Measurements from ENCODE around the gene NACC2.

DNA sequence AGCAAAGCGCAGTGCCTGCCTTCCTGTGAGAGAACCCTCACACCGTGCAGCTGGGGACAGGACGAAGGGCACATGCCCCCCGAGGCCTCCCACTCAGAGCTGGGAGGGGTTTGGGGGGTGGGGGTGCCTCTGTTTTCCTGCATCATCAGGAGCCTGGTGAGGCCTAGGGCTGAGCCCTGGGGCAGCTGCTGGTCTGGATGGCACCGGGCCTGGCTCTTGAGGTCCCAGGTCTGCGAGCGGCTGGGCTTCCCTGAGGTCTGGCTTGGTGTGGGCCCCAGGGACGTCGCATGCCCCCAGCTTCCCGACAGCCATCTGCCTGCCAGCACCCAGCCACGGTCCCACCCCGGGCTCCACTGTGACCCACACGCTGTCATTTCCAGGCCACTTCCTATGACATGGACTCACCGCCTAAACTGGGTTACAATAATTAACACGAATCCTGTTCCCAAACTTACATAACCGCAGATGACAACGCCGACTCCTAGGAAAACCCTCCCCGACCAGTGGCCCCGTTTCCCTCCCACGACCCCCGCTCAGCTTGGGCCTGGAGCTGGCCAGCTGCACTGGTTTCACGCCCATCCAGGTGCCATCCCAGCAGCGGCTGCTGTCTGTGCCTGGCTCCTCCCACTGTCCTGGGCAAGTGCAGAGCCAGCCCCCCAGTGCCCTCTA lies 8.7 kb downstream of the NACC2 start:
- no peak for TF ChIP-seq TCF12 (IDR thresholded peaks at IDR 0.05; ENCODE audit: low read depth, low read length)
- TF ChIP-seq CTCF (IDR thresholded peaks at IDR 0.05 in 2 of 3, conservative IDR thresholded peaks at IDR 0.05 in 1 of 3; ENCODE audit: control insufficient read depth in 2 of 3, extremely low read depth in 1 of 3, insufficient read depth in 1 of 3, low read depth in 3 of 3, low read length in 3 of 3), result no peak
- no peak for TF ChIP-seq SKIL (IDR thresholded peaks at IDR 0.05; ENCODE audit: low read depth, poor library complexity, severe bottlenecking)
- TF ChIP-seq, protein P1, sequence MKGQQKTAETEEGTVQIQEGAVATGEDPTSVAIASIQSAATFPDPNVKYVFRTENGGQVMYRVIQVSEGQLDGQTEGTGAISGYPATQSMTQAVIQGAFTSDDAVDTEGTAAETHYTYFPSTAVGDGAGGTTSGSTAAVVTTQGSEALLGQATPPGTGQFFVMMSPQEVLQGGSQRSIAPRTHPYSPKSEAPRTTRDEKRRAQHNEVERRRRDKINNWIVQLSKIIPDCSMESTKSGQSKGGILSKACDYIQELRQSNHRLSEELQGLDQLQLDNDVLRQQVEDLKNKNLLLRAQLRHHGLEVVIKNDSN (IDR thresholded peaks at IDR 0.05; ENCODE audit: borderline replicate concordance, extremely low read length, insufficient read depth, low read depth, low read length), result no peak
- TF ChIP-seq ESRRA (IDR thresholded peaks at IDR 0.05; ENCODE audit: low read length), result no peak
- TF ChIP-seq RAD21 (IDR thresholded peaks at IDR 0.05; ENCODE audit: insufficient read depth, low read depth, low read length), result no peak
- TF ChIP-seq HCFC1 (IDR thresholded peaks at IDR 0.05; ENCODE audit: low read length), result no peak
- TF ChIP-seq, protein P2, sequence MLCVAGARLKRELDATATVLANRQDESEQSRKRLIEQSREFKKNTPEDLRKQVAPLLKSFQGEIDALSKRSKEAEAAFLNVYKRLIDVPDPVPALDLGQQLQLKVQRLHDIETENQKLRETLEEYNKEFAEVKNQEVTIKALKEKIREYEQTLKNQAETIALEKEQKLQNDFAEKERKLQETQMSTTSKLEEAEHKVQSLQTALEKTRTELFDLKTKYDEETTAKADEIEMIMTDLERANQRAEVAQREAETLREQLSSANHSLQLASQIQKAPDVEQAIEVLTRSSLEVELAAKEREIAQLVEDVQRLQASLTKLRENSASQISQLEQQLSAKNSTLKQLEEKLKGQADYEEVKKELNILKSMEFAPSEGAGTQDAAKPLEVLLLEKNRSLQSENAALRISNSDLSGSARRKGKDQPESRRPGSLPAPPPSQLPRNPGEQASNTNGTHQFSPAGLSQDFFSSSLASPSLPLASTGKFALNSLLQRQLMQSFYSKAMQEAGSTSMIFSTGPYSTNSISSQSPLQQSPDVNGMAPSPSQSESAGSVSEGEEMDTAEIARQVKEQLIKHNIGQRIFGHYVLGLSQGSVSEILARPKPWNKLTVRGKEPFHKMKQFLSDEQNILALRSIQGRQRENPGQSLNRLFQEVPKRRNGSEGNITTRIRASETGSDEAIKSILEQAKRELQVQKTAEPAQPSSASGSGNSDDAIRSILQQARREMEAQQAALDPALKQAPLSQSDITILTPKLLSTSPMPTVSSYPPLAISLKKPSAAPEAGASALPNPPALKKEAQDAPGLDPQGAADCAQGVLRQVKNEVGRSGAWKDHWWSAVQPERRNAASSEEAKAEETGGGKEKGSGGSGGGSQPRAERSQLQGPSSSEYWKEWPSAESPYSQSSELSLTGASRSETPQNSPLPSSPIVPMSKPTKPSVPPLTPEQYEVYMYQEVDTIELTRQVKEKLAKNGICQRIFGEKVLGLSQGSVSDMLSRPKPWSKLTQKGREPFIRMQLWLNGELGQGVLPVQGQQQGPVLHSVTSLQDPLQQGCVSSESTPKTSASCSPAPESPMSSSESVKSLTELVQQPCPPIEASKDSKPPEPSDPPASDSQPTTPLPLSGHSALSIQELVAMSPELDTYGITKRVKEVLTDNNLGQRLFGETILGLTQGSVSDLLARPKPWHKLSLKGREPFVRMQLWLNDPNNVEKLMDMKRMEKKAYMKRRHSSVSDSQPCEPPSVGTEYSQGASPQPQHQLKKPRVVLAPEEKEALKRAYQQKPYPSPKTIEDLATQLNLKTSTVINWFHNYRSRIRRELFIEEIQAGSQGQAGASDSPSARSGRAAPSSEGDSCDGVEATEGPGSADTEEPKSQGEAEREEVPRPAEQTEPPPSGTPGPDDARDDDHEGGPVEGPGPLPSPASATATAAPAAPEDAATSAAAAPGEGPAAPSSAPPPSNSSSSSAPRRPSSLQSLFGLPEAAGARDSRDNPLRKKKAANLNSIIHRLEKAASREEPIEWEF (IDR thresholded peaks at IDR 0.05; ENCODE audit: insufficient replicate concordance, low read depth, low read length), result no peak
- no peak for TF ChIP-seq YY1 (IDR thresholded peaks at IDR 0.05; ENCODE audit: low read depth, low read length)
- TF ChIP-seq SPI1 (IDR thresholded peaks at IDR 0.05; ENCODE audit: borderline replicate concordance, insufficient read depth, low read depth, low read length), result no peak
- no peak for TF ChIP-seq HDAC6 (IDR thresholded peaks at IDR 0.05; ENCODE audit: unreplicated experiment)
- no peak for TF ChIP-seq GABPA (IDR thresholded peaks at IDR 0.05; ENCODE audit: low read depth)
- no peak for TF ChIP-seq LARP7 (IDR thresholded peaks at IDR 0.05)
- TF ChIP-seq TARDBP (IDR thresholded peaks at IDR 0.05; ENCODE audit: borderline replicate concordance), result no peak

Data from GM12878 (cell line).